ENCODE results near the gene PACS2. TPM values are rescaled to one million over a fixed set of nuclear protein-coding genes. Genes with fewer than 3 reads are reported as not detected.
"Not testable (repeated sequence)": the region's sequence is repeated elsewhere in the genome, so short reads cannot be mapped to it uniquely, and the experiment has no call there.

The PACS2 gene
- total and polyA plus RNA-seq, 4 donors: 5.1 to 21.9 (median 9.8) TPM

- peak within 1 kb of the TSS; percentile 94 to 99 for H3K27ac ChIP-seq (ENCODE audit: low read depth in 1 of 2, low read length in 2 of 2)
- H3K9ac ChIP-seq (ENCODE audit: low read depth in 1 of 2, low read length in 2 of 2): peak within 1 kb of the TSS in 1 of 2 donors; percentile 88
- peak; percentile 94 for DNase-seq (ENCODE audit: low spot score)
- WGBS: under 1% methylated on average over 90 of the region's 90 CpGs
- H3K36me3 ChIP-seq (ENCODE audit: control insufficient read depth in 4 of 4, insufficient read depth in 3 of 4, low read depth in 1 of 4, low read length in 3 of 4): no peaks in the 10 kb centered on the region
- no peaks in the 10 kb centered on the region for H3K9me3 ChIP-seq (ENCODE audit: control insufficient read depth in 4 of 4, low read length in 3 of 4)
- TF ChIP-seq FOXA1 (IDR thresholded peaks at IDR 0.05) (no peak), FOXA2 (IDR thresholded peaks at IDR 0.05) (no peak), MAX (IDR thresholded peaks at IDR 0.05) (no peak), NR2F2 (IDR thresholded peaks at IDR 0.05) (no peak), GABPA (IDR thresholded peaks at IDR 0.05 in 1 of 2, conservative IDR thresholded peaks at IDR 0.05 in 1 of 2) (no peak), SP1 (IDR thresholded peaks at IDR 0.05) (no peak), JUND (IDR thresholded peaks at IDR 0.05) (no peak), REST (IDR thresholded peaks at IDR 0.05) (no peak), RXRA (IDR thresholded peaks at IDR 0.05) (no peak), HNF4G (IDR thresholded peaks at IDR 0.05) (no peak), ZBTB33 (IDR thresholded peaks at IDR 0.05) (no peak), ATF3 (IDR thresholded peaks at IDR 0.05) (no peak), HNF4A (conservative IDR thresholded peaks at IDR 0.05) (no peak)
- no peaks in the 10 kb centered on the region for H3K27me3 ChIP-seq (ENCODE audit: control insufficient read depth in 4 of 4, insufficient read depth in 4 of 4, low read length in 3 of 4)
- peaks cover 5 to 16% (median 9%) of the 10 kb centered on the region in 4 donors for H3K4me1 ChIP-seq (ENCODE audit: control insufficient read depth in 4 of 4, insufficient read depth in 4 of 4, low read length in 3 of 4)
- peak within 1 kb of the TSS; percentile 70 to 97 (median 73) for H3K4me3 ChIP-seq (ENCODE audit: low read depth in 1 of 3, low read length in 3 of 3)
These were observed 13.9 kb upstream of the PACS2 start, which contains the start of gene BRF1 for GRCh38 chr14:105300542-105301102. Gene BRF1, minus strand, starts transcription at chr14:105301001. Its CDS starts 372 bp downstream, at chr14:105300629.

GRCh38 chr14:105301103-105301914 lies 13.2 kb upstream of the PACS2 start:
- Histone ChIP-seq H3K36me3 (ENCODE audit: control insufficient read depth in 4 of 4, insufficient read depth in 3 of 4, low read depth in 1 of 4, low read length in 3 of 4) (no peaks in the 10 kb centered on the region), H3K27me3 (ENCODE audit: control insufficient read depth in 4 of 4, insufficient read depth in 4 of 4, low read length in 3 of 4) (no peaks in the 10 kb centered on the region), H3K4me1 (ENCODE audit: control insufficient read depth in 4 of 4, insufficient read depth in 4 of 4, low read length in 3 of 4) (peaks cover 5 to 16% (median 9%) of the 10 kb centered on the region in 4 donors), H3K9me3 (ENCODE audit: control insufficient read depth in 4 of 4, low read length in 3 of 4) (no peaks in the 10 kb centered on the region), H3K4me3 (ENCODE audit: low read depth in 1 of 3, low read length in 3 of 3) (peak overlapping the region; percentile 66 to 97 (median 70)), H3K27ac (ENCODE audit: low read depth in 1 of 2, low read length in 2 of 2) (peak overlapping the region; percentile 94 to 99), H3K9ac (ENCODE audit: low read depth in 1 of 2, low read length in 2 of 2) (no peak overlapping the region)
- TF ChIP-seq GABPA (IDR thresholded peaks at IDR 0.05 in 1 of 2, conservative IDR thresholded peaks at IDR 0.05 in 1 of 2) (peak in 1 of 2 donors; percentile 49), REST (IDR thresholded peaks at IDR 0.05) (peak; percentile 57), SP1 (IDR thresholded peaks at IDR 0.05) (peak; percentile 73), FOXA1 (IDR thresholded peaks at IDR 0.05) (no peak)
- peak; percentile 100 for DNase-seq (ENCODE audit: low spot score)
- 5% methylated on average over 65 of the region's 65 CpGs for WGBS

- not testable (repeated sequence) for H3K36me3 ChIP-seq (ENCODE audit: control insufficient read depth in 4 of 4, insufficient read depth in 3 of 4, low read depth in 1 of 4, low read length in 3 of 4); H3K9me3 ChIP-seq (ENCODE audit: control insufficient read depth in 4 of 4, low read length in 3 of 4); H3K9ac ChIP-seq (ENCODE audit: low read depth in 1 of 2, low read length in 2 of 2); H3K27ac ChIP-seq (ENCODE audit: low read depth in 1 of 2, low read length in 2 of 2); H3K27me3 ChIP-seq (ENCODE audit: control insufficient read depth in 4 of 4, insufficient read depth in 4 of 4, low read length in 3 of 4); DNase-seq (ENCODE audit: low spot score)
- Histone ChIP-seq H3K4me1 (ENCODE audit: control insufficient read depth in 4 of 4, insufficient read depth in 4 of 4, low read length in 3 of 4) (peaks cover 5 to 16% (median 9%) of the 10 kb centered on the region in 4 donors), H3K4me3 (ENCODE audit: low read depth in 1 of 3, low read length in 3 of 3) (peak overlapping the region in 1 of 3 donors; percentile 97)
- 85% methylated on average over 11 of the region's 11 CpGs for WGBS
These were observed 12.7 kb upstream of the PACS2 start for GRCh38 chr14:105301915-105302249.
